Omental fat pad (tissue), 4 donors: ENCODE data around the gene DENND1A. TPM values are rescaled to one million over a fixed set of nuclear protein-coding genes. Genes with fewer than 3 reads are reported as not detected.

Source experiments
- ATAC-seq: fragments of 150-250 bp; one replicate; pipeline ENCODE4 v1.9.1; 2016; ENCODE audit warnings: mild to moderate bottlenecking, moderate library complexity; ENCODE audit not compliant: low FRiP score
- DNase-seq: peaks from one replicate; pipeline ENCODE4 v3.0.0-alpha.2; 2019; ENCODE audit warnings: low spot score
- CTCF ChIP-seq, 3 donors: fragments of 450-650 bp; IDR thresholded peaks; one replicate each; pipeline ENCODE4 v1.5.1; 2016 to 2017; ENCODE audit warnings: antibody characterized with exemption in 3 of 3, mild to moderate bottlenecking in 3 of 3, moderate library complexity in 2 of 3
- total RNA-seq, 4 donors: library from RNA; depleted of rRNA; stranded (reverse); fragments of >200 nt; gene quantifications; one replicate each; pipeline ENCODE4 v1.1.0, GENCODE V29; 2016

DENND1A gene
- total RNA-seq, 4 donors from 2014 or later: 15.2 to 22.8 (median 20.7) TPM

GRCh38 chr9:123347289-123348060 is 582.5 kb downstream of the DENND1A start:
- ATAC-seq (no peak), DNase-seq (no peak)
- TF ChIP-seq CTCF (IDR thresholded peaks at IDR 0.05): no peak

- ATAC-seq (no peak), DNase-seq (no peak)
- TF ChIP-seq CTCF (IDR thresholded peaks at IDR 0.05): no peak
Measured at GRCh38 chr9:123346826-123347225, 583.1 kb downstream of the DENND1A start.

- TF ChIP-seq CTCF (IDR thresholded peaks at IDR 0.05): no peak
- no peak for DNase-seq
- ATAC-seq: no peak
Measured at GRCh38 chr9:123346026-123346425, 583.9 kb downstream of the DENND1A start.

- no peak for TF ChIP-seq CTCF (IDR thresholded peaks at IDR 0.05)
- DNase-seq (no peak), ATAC-seq (no peak)
Measured at GRCh38 chr9:123345567-123345955, 584.4 kb downstream of the DENND1A start.

- DNase-seq: no peak
- no peak for ATAC-seq
- no peak for TF ChIP-seq CTCF (IDR thresholded peaks at IDR 0.05)
Measured at GRCh38 chr9:123344192-123344949, 585.6 kb downstream of the DENND1A start.

- DNase-seq (no peak), ATAC-seq (peak; percentile 30)
- no peak for TF ChIP-seq CTCF (IDR thresholded peaks at IDR 0.05)
Measured at GRCh38 chr9:123343443-123344191, 586.3 kb downstream of the DENND1A start.
